H1 (cell line): Measurements from ENCODE around the gene GRM4. TPM values are rescaled to one million over a fixed set of nuclear protein-coding genes. Genes with fewer than 3 reads are reported as not detected.

ENCODE experiments used
- CTCF ChIP-seq, 3 experiments: IDR thresholded peaks; 1 replicate in 2 of 3; 2 replicates in 1 of 3; pipeline versions ENCODE4 v1.5.1 to v1.6.1; 2011; ENCODE audit warnings: low read length in 3 of 3, mild to moderate bottlenecking in 3 of 3, inconsistent platforms in 2 of 3, low read depth in 1 of 3, moderate library complexity in 1 of 3; ENCODE audit not compliant: insufficient read depth in 1 of 3; ENCODE audit errors: control extremely low read depth in 1 of 3
- EGR1 ChIP-seq: IDR thresholded peaks from 2 replicates; pipeline ENCODE4 v1.6.1; 2011; ENCODE audit warnings: low read depth, low read length, borderline replicate concordance
- SUZ12 ChIP-seq: fragments of 200-600 bp; sonication (generic); IDR thresholded peaks from 2 replicates; pipeline ENCODE4 v1.6.1; 2012; ENCODE audit warnings: mild to moderate bottlenecking, inconsistent platforms, low read length, moderate library complexity, mixed read lengths
- polyA plus RNA-seq, 7 experiments: library from polyadenylated mRNA; depleted of rRNA in 3 of 7; stranded (reverse) in 5 of 7; unstranded in 2 of 7; fragments of >200 nt in 5 of 7; fragments of 200-250 nt in 2 of 7; gene quantifications; 1 replicate in 5 of 7; 2 replicates in 1 of 7; 4 replicates in 1 of 7; pipeline versions ENCODE4 v1.2.1 to v1.2.3, GENCODE V29; 2011 to 2013; ENCODE audit warnings: missing spikeins in 2 of 7, mixed read lengths in 2 of 7
- total RNA-seq: library from RNA; stranded (reverse); fragmentation: NEBNext Ultra II Directional; extraction: Animal tissue kit (Norgen Biotek cat#: 25700); gene quantifications from 2 replicates; pipeline ENCODE4 v1.2.1, GENCODE V29; 2021

GRM4 gene
- total and polyA plus RNA-seq, 2 of the 8 experiments (the other 6 are each of a cell fraction or from before 2014, with no cell fraction given): 19.6 to 21.5 TPM

- peak in 2 of 3 experiments; percentile 62 to 66; a peak in 3 of 4 replicates for TF ChIP-seq CTCF (IDR thresholded peaks at IDR 0.05; ENCODE audit: control extremely low read depth in 1 of 3, insufficient read depth in 1 of 3, low read depth in 1 of 3, low read length in 3 of 3)
- TF ChIP-seq SUZ12: peak; percentile 38; the same call in 1 of the 2 replicates
- TF ChIP-seq EGR1: peak; percentile 69; the same call in 1 of the 2 replicates
Observed at GRCh38 chr6:34143884-34144580, 1.9 kb downstream of the GRM4 start (continued).
